MCF 10A (cell line): Measurements from ENCODE around the gene TAS2R46. TPM values are rescaled to one million over a fixed set of nuclear protein-coding genes. Genes with fewer than 3 reads are reported as not detected.

Experiments
- BruUV-seq: library from RNA; stranded (reverse); fragments of 400-500 nt; replicated peaks from 2 replicates; lab custom pipeline; 2021; lab: Mats Ljungman, UMichigan
- CTCF ChIA-PET: fragments of 300-600 bp; sonication (Branson Sonifier 250); formaldehyde crosslinking; extraction: SDS; loops from one replicate; lab custom pipeline; 2021; ENCODE audit warnings: antibody characterized with exemption, inconsistent platforms; lab: Yijun Ruan, JAX
- POLR2A ChIA-PET: fragments of 300-600, 350-650 bp; sonication (Branson Sonifier 250); formaldehyde crosslinking; extraction: SDS; loops from one replicate; lab custom pipeline; 2020; ENCODE audit warnings: antibody characterized with exemption, inconsistent platforms; lab: Yijun Ruan, JAX
- DNase-seq: peaks from one replicate; pipeline ENCODE4 v3.0.0-alpha.2; 2018; ENCODE audit not compliant: unreplicated experiment
- H3K27ac Mint-ChIP-seq: one replicate; pipeline ENCODE4 v1.8.0; 2022; ENCODE audit warnings: mild to moderate bottlenecking, low read depth, mixed read lengths; ENCODE audit not compliant: unreplicated experiment
- H3K27me3 Mint-ChIP-seq: one replicate; pipeline ENCODE4 v1.8.0; 2022; ENCODE audit warnings: mixed read lengths; ENCODE audit not compliant: insufficient read depth, unreplicated experiment
- H3K36me3 Mint-ChIP-seq: one replicate; pipeline ENCODE4 v1.8.0; 2022; ENCODE audit warnings: mild to moderate bottlenecking, moderate library complexity, mixed read lengths; ENCODE audit not compliant: insufficient read depth, unreplicated experiment
- H3K4me1 Mint-ChIP-seq: one replicate; pipeline ENCODE4 v1.8.0; 2022; ENCODE audit warnings: mixed read lengths; ENCODE audit not compliant: insufficient read depth, unreplicated experiment
- H3K4me3 Mint-ChIP-seq: one replicate; pipeline ENCODE4 v1.8.0; 2022; ENCODE audit warnings: mild to moderate bottlenecking, moderate library complexity, mixed read lengths; ENCODE audit not compliant: unreplicated experiment
- H3K9me3 Mint-ChIP-seq: one replicate; pipeline ENCODE4 v1.8.0; 2022; ENCODE audit warnings: mixed read lengths; ENCODE audit not compliant: unreplicated experiment
- CTCF ChIP-seq: fragments of 200-600 bp; IDR thresholded peaks from one replicate; pipeline ENCODE4 v1.8.0; 2022; ENCODE audit warnings: antibody characterized with exemption, mild to moderate bottlenecking; ENCODE audit not compliant: unreplicated experiment
- intact Hi-C: fragments of 100-400 bp; cut with micrococcal nuclease; formaldehyde crosslinking; loops from 2 replicates; pipeline ENCODE4 v1.14.1; 2022
- total RNA-seq: library from RNA; stranded (reverse); gene quantifications from 2 replicates; pipeline ENCODE4 v1.2.3, GENCODE V29; 2022

TAS2R46 gene
- total RNA-seq, 1 experiment from 2014 or later = 1.1 TPM

DNA sequence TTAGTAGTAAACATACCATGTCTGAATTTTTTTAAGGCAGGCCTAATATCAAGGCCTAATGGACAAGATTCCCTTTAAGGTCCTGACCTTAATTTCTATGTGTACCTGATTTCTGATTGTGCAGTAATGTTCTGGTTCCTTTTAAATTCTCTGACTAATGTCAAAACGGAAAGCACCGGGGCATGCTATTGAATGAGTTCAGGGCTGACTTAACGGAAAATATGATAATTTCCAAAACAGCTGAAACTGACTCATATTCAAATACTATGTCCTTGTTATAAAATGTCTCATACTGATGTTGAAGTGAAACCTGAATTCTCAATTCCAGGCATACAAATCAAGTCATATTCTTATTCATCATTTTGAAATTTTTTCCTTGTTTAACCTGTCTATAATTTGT lies 23.3 kb upstream of the TAS2R46 start:
- no peak for TF ChIP-seq CTCF
- POLR2A ChIA-PET = no interaction called here
- CTCF ChIA-PET = no interaction called here
- H3K36me3 Mint-ChIP-seq = no peaks in the 10 kb centered on the region
- H3K4me3 Mint-ChIP-seq = no peak overlapping the region
- intact Hi-C loops = no loop called here
- no peaks in the 10 kb centered on the region for H3K9me3 Mint-ChIP-seq
- H3K4me1 Mint-ChIP-seq = no peaks in the 10 kb centered on the region
- no peaks in the 10 kb centered on the region for H3K27me3 Mint-ChIP-seq
- no peak for DNase-seq
- BruUV-seq = no TSS peak
- H3K27ac Mint-ChIP-seq = no peak overlapping the region

DNA sequence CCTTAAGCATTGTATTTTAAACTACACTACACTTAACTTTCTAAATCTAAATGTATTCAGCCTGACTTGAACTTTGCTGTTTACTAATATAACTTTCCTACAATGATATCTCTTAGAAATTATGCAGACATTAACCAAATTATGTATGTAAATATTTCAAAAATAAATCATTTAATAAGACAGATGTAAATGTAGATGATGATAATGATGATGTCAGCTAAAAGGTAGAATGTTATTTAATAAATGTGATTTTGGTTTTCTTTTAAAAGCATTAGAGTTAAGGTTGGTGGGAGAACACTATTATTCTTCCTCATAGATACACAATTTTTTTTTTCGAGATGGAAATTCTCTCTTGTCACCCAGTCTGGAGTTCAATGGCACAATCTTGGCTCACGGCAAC lies 19.9 kb upstream of the TAS2R46 start:
- CTCF ChIA-PET = no interaction called here
- Mint-ChIP-seq H3K36me3 (no peaks in the 10 kb centered on the region), H3K27me3 (no peaks in the 10 kb centered on the region), H3K9me3 (no peaks in the 10 kb centered on the region), H3K4me3 (no peak overlapping the region), H3K27ac (no peak overlapping the region), H3K4me1 (no peaks in the 10 kb centered on the region)
- no peak for TF ChIP-seq CTCF
- intact Hi-C loops = no loop called here
- no peak for DNase-seq
- BruUV-seq = no TSS peak
- POLR2A ChIA-PET = no interaction called here

GRCh38 chr12:11078246-11078645 lies 16.2 kb upstream of the TAS2R46 start:
- H3K36me3 Mint-ChIP-seq = no peaks in the 10 kb centered on the region
- TF ChIP-seq CTCF = no peak
- H3K9me3 Mint-ChIP-seq = no peaks in the 10 kb centered on the region
- no peaks in the 10 kb centered on the region for H3K27me3 Mint-ChIP-seq
- BruUV-seq = no TSS peak
- no peaks in the 10 kb centered on the region for H3K4me1 Mint-ChIP-seq
- H3K4me3 Mint-ChIP-seq = no peak overlapping the region
- POLR2A ChIA-PET = no interaction called here
- intact Hi-C loops = no loop called here
- no peak overlapping the region for H3K27ac Mint-ChIP-seq
- no peak for DNase-seq
- CTCF ChIA-PET = no interaction called here

DNA sequence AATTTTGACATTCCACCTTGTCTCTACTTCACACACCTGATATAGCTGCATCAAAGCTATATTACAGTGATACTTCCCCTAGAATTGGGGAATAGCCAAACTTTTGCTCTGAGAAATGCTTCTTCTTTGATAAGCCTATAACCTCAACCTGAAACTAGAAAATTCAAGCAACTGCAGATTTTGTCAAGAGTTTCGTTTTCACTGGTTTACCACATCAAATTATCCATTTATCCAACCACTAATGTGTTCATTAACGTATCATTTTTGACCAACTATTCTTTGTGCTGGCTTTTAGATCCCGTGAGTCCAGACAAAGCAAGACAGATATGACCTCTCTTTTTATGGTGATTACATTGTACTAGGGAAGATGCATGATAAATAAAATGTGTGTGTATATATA lies 13.5 kb upstream of the TAS2R46 start:
- Mint-ChIP-seq H3K4me1 (no peaks in the 10 kb centered on the region), H3K36me3 (no peaks in the 10 kb centered on the region), H3K27me3 (no peaks in the 10 kb centered on the region), H3K9me3 (no peaks in the 10 kb centered on the region), H3K4me3 (no peak overlapping the region), H3K27ac (no peak overlapping the region)
- POLR2A ChIA-PET = no interaction called here
- no TSS peak for BruUV-seq
- CTCF ChIA-PET = interaction anchor here (0.6 kb wide), 1 partner anchor 94 kb away, joined by 3 read pairs; no protein-coding TSS in a partner anchor
- no peak for TF ChIP-seq CTCF
- DNase-seq = no peak
- intact Hi-C loops = no loop called here
